ENCODE measurements around the gene CFAP157. TPM values are rescaled to one million over a fixed set of nuclear protein-coding genes. Genes with fewer than 3 reads are reported as not detected.

CFAP157 gene
- total and polyA plus RNA-seq, 2 of the 13 experiments (the other 11 are each of a cell fraction or from before 2014, with no cell fraction given): 0.07 TPM; not detected in 1

- TF ChIP-seq ZNF788 (CRISPR knock-in tag; IDR thresholded peaks at IDR 0.05; ENCODE audit: borderline replicate concordance) (no peak), ZFP37 (CRISPR knock-in tag; IDR thresholded peaks at IDR 0.05; ENCODE audit: borderline replicate concordance) (no peak), ZNF724P (CRISPR knock-in tag; IDR thresholded peaks at IDR 0.05; ENCODE audit: borderline replicate concordance) (no peak), ZNF644 (CRISPR knock-in tag; IDR thresholded peaks at IDR 0.05; ENCODE audit: low read depth) (no peak), ZNF75D (CRISPR knock-in tag; IDR thresholded peaks at IDR 0.05; ENCODE audit: borderline replicate concordance) (0 out of 2 replicates have a peak, but pooled peaks have one; percentile 64), ZNF784 (CRISPR knock-in tag; IDR thresholded peaks at IDR 0.05; ENCODE audit: borderline replicate concordance) (0 out of 2 replicates have a peak, but pooled peaks have one; percentile 43), ZNF367 (CRISPR knock-in tag; IDR thresholded peaks at IDR 0.05; ENCODE audit: borderline replicate concordance) (no peak), ZNF280D (CRISPR knock-in tag; IDR thresholded peaks at IDR 0.05) (0 out of 2 replicates have a peak, but pooled peaks have one; percentile 1), ZBTB42 (CRISPR knock-in tag; IDR thresholded peaks at IDR 0.05) (no peak), NRL (CRISPR knock-in tag; IDR thresholded peaks at IDR 0.05; ENCODE audit: borderline replicate concordance) (0 out of 2 replicates have a peak, but pooled peaks have one; percentile 5), ZMAT3 (CRISPR knock-in tag; conservative IDR thresholded peaks at IDR 0.05) (0 out of 2 replicates have a peak, but pooled peaks have one; percentile 6), ZNF207 (IDR thresholded peaks at IDR 0.05; ENCODE audit: borderline replicate concordance) (no peak), DNMT1 (CRISPR knock-in tag; IDR thresholded peaks at IDR 0.05) (0 out of 2 replicates have a peak, but pooled peaks have one; percentile 68), NFIC (IDR thresholded peaks at IDR 0.05; ENCODE audit: low read length) (no peak), CC2D1A (CRISPR knock-in tag; IDR thresholded peaks at IDR 0.05) (0 out of 2 replicates have a peak, but pooled peaks have one; percentile 5), ZFP36L2 (CRISPR knock-in tag; IDR thresholded peaks at IDR 0.05) (no peak), KDM3A (CRISPR knock-in tag; IDR thresholded peaks at IDR 0.05; ENCODE audit: low read depth) (no peak), ZNF317 (CRISPR knock-in tag; IDR thresholded peaks at IDR 0.05) (no peak), IRF1 (CRISPR knock-in tag; IDR thresholded peaks at IDR 0.05; ENCODE audit: low read depth) (no peak), TFE3 (CRISPR knock-in tag; IDR thresholded peaks at IDR 0.05) (no peak), ARNT2 (CRISPR knock-in tag; IDR thresholded peaks at IDR 0.05; ENCODE audit: low read depth) (no peak), MYPOP (CRISPR knock-in tag; IDR thresholded peaks at IDR 0.05) (no peak)
Measured at GRCh38 chr9:127714951-127715469, 8.2 kb downstream of the CFAP157 start (continued).
